ENCODE results near the gene RAI1. TPM values are rescaled to one million over a fixed set of nuclear protein-coding genes. Genes with fewer than 3 reads are reported as not detected.

The RAI1 gene
- total and polyA plus RNA-seq, 2 of the 8 experiments (the other 6 are each of a cell fraction or from before 2014, with no cell fraction given): 0.39 to 1.2 TPM

- TF ChIP-seq CHD7 (IDR thresholded peaks at IDR 0.05; ENCODE audit: insufficient replicate concordance, low read length): no peak
- peak; percentile 32 to 68 (median 49); a peak in 3 of 4 replicates for TF ChIP-seq CTCF (IDR thresholded peaks at IDR 0.05; ENCODE audit: control extremely low read depth in 1 of 3, insufficient read depth in 1 of 3, low read depth in 1 of 3, low read length in 3 of 3)
- TF ChIP-seq RAD21 (IDR thresholded peaks at IDR 0.05 in 1 of 2, conservative IDR thresholded peaks at IDR 0.05 in 1 of 2; ENCODE audit: low read depth in 2 of 2, low read length in 2 of 2): peak; percentile 20 to 35; a peak in 3 of 4 replicates
- TF ChIP-seq CTBP2 (IDR thresholded peaks at IDR 0.05; ENCODE audit: borderline replicate concordance, insufficient read depth, insufficient read length, low read length): peak; percentile 9
- peak; percentile 97 for TF ChIP-seq TEAD4 (IDR thresholded peaks at IDR 0.05; ENCODE audit: low read depth, low read length)
- TF ChIP-seq MAX (IDR thresholded peaks at IDR 0.05): 0 out of 2 replicates have a peak, but pooled peaks have one; percentile 6
Observed at GRCh38 chr17:17780922-17781590, 99.8 kb downstream of the RAI1 start (continued).

Data from H1 (cell line).